ENCODE results near the gene HDAC11.

HDAC11 gene

DNA sequence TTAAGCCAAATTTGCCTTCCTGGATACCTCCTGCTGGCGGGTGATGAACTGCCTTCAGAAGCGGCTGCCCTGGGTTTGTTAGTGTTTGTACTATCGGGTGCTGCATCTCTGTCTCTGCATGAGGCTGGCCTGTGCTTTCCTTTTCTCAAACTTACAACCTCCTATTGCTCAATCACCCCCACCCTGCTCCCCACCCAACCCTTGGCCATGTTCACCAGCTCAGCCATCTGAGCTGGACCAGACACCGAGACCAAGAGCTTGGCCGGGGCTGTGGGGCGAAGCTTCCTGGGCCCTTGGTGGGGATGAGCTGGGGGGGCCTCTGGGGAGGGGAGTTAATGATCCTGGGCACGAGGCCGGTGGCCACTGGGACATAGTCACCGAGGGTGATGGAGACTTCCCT, 52.0 kb downstream of the HDAC11 start:
- no peak overlapping the region for H3K4me3 ChIP-seq (ENCODE audit: low read depth, low read length)
- TF ChIP-seq, protein P1, sequence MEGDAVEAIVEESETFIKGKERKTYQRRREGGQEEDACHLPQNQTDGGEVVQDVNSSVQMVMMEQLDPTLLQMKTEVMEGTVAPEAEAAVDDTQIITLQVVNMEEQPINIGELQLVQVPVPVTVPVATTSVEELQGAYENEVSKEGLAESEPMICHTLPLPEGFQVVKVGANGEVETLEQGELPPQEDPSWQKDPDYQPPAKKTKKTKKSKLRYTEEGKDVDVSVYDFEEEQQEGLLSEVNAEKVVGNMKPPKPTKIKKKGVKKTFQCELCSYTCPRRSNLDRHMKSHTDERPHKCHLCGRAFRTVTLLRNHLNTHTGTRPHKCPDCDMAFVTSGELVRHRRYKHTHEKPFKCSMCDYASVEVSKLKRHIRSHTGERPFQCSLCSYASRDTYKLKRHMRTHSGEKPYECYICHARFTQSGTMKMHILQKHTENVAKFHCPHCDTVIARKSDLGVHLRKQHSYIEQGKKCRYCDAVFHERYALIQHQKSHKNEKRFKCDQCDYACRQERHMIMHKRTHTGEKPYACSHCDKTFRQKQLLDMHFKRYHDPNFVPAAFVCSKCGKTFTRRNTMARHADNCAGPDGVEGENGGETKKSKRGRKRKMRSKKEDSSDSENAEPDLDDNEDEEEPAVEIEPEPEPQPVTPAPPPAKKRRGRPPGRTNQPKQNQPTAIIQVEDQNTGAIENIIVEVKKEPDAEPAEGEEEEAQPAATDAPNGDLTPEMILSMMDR (IDR thresholded peaks at IDR 0.05; ENCODE audit: low read depth, low read length), result no peak

DNA sequence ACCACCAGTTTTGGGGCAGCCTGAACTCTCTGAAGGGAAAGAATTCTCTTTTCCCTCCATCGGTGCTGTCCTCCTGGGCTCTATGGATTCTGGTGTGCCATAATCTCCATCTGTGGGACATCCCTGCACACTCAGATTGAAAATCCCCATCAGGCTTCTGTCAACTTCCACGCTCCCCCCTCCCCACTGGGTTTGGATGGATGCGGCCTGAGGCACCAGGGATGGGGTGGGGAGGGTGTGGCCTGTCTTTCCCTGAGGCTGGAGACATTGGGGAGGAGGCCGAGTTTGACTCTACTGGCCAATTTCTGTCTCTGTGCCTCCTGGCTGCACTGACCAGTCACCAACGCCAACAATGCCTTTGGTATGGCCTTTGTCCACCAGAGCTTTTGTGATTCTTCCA, 52.5 kb downstream of the HDAC11 start:
- H3K4me3 ChIP-seq (ENCODE audit: low read depth, low read length), result no peak overlapping the region
- TF ChIP-seq, protein P1 (IDR thresholded peaks at IDR 0.05; ENCODE audit: low read depth, low read length), result no peak

DNA sequence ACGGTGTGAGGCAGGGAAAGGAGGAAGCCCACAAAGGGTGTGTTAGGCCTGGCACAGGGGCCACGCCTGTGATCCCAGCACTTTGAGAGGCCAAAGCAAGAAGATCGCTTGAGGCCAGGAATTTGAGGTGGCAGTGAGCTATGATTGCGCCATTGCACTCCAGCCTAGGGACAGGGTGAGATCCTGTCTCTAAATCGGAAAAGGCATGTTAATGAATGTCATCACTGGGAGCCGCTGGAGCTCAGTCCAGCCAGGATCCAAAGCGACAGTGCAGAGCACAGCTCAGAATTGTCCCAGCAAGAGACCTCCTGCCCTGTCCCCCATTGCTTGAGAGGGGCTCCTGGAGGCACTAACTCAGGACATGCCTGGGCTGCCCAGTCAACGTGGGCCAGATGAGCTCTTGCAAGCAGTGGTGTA, 53.8 kb downstream of the HDAC11 start:
- no peak overlapping the region for H3K4me3 ChIP-seq (ENCODE audit: low read depth, low read length)
- TF ChIP-seq, protein P1 (IDR thresholded peaks at IDR 0.05; ENCODE audit: low read depth, low read length), result no peak

DNA sequence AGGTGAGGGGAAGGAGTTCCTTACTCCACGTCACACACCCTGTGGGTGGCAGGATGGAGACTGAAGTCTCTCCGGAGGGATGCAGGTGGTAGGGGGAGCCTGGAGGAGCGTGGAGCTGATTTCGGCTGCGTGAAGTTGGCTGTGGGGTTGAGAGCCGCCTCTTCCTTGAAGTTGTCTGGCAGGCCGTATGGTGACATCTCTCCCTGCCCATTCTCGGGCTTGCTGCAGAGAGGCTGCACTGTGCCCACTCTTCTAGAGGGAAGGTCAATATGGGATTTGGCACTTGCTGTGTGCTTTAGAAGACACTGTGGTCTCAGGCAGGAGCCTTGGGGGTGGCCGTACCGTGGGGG, 55.4 kb downstream of the HDAC11 start:
- H3K4me3 ChIP-seq (ENCODE audit: low read depth, low read length), result no peak overlapping the region
- TF ChIP-seq, protein P1 (IDR thresholded peaks at IDR 0.05; ENCODE audit: low read depth, low read length), result no peak

DNA sequence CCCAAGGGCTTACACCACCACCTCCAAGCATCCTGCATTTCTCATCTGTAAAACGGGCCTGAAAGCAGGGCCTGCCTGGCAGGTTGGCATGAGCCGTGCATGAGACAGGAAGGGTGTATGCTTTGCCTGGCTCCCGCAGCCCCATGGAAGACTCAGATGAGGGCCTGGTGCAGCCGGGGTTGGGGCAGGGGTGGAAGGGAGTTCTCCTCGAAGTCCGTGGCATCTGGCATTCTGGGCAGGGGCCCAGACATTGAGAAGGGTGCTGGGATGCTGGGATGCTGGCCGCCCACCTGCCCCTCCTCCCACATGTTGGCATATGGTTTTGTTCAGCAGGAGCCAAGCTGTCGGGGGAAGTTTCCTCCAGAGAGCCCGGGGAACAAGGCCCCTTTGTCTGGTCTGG, 55.8 kb downstream of the HDAC11 start:
- H3K4me3 ChIP-seq (ENCODE audit: low read depth, low read length), result no peak overlapping the region
- TF ChIP-seq, protein P1 (IDR thresholded peaks at IDR 0.05; ENCODE audit: low read depth, low read length), result no peak

DNA sequence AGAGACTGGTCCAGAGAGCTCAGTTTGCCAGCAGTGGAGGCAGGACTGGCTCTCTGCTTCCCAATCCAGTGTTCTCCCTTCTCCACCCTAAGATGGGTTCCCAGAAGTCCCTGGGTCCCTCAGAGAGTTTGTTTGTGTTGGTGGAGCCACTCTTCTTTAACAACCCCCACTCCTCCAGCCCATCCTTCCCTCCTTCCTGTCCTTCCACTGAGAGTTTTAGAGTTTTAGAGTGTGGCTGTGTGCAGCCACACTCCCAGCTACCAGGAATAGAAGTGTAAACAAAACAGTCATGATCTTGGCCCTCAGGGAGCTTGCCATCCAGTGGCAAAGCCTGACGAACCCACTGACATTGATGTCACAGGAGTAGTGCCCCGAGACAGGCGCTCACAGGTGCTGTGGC, 56.3 kb downstream of the HDAC11 start:
- H3K4me3 ChIP-seq (ENCODE audit: low read depth, low read length), result no peak overlapping the region
- TF ChIP-seq, protein P1 (IDR thresholded peaks at IDR 0.05; ENCODE audit: low read depth, low read length), result no peak

DNA sequence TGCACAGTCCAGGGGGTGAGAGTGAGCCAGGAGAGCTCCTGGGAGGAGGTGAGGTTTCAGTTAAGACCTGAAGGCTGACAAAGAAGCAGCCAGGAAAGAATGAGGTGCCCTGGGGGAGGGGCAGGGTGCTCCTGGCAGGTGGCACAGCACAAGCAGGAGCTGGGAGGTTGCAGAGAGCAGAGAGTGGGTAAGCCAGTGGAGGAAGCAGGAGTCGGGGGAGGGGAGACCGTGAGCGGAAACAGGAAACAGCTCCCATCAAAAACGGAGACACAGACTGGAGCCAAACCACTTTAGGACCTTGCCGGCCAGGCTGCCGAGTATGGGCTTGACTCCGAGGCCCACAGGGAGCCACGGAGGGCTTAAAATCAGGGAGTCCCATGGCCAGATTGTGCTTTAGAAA, 56.7 kb downstream of the HDAC11 start:
- TF ChIP-seq, protein P1 (IDR thresholded peaks at IDR 0.05; ENCODE audit: low read depth, low read length), result no peak

More for the DNA sequence above, 56.7 kb downstream of the HDAC11 start:
- no peak overlapping the region for H3K4me3 ChIP-seq (ENCODE audit: low read depth, low read length)

All from WI38 (cell line).